Measurements from ENCODE around the gene FAM124B.

Gene FAM124B

GRCh38 chr2:224363281-224363680 is 38.6 kb downstream of the FAM124B start:
- no peak overlapping the region for H3K9ac ChIP-seq (ENCODE audit: low read length)
- H2AFZ ChIP-seq (ENCODE audit: low read depth, low read length): no peak overlapping the region
- H3K9me3 ChIP-seq (ENCODE audit: insufficient read depth, low read length): no peaks in the 10 kb centered on the region
- H3K79me2 ChIP-seq (ENCODE audit: low read length): no peaks in the 10 kb centered on the region
- no peaks in the 10 kb centered on the region for H3K27me3 ChIP-seq (ENCODE audit: low read depth, low read length)
- H3K27ac ChIP-seq (ENCODE audit: low read length): no peak overlapping the region
- no peak overlapping the region for H3K4me2 ChIP-seq (ENCODE audit: low read length)
- no peaks in the 10 kb centered on the region for H4K20me1 ChIP-seq (ENCODE audit: insufficient read depth, low read length)
- no peaks in the 10 kb centered on the region for H3K36me3 ChIP-seq (replicated peaks; ENCODE audit: low read depth, low read length)
- TF ChIP-seq, protein P1, sequence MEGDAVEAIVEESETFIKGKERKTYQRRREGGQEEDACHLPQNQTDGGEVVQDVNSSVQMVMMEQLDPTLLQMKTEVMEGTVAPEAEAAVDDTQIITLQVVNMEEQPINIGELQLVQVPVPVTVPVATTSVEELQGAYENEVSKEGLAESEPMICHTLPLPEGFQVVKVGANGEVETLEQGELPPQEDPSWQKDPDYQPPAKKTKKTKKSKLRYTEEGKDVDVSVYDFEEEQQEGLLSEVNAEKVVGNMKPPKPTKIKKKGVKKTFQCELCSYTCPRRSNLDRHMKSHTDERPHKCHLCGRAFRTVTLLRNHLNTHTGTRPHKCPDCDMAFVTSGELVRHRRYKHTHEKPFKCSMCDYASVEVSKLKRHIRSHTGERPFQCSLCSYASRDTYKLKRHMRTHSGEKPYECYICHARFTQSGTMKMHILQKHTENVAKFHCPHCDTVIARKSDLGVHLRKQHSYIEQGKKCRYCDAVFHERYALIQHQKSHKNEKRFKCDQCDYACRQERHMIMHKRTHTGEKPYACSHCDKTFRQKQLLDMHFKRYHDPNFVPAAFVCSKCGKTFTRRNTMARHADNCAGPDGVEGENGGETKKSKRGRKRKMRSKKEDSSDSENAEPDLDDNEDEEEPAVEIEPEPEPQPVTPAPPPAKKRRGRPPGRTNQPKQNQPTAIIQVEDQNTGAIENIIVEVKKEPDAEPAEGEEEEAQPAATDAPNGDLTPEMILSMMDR (IDR thresholded peaks at IDR 0.05; ENCODE audit: low read depth, low read length): no peak
- TF ChIP-seq EZH2phosphoT487 (IDR thresholded peaks at IDR 0.05; ENCODE audit: low read depth): no peak
- H3K4me1 ChIP-seq (ENCODE audit: low read length): no peaks in the 10 kb centered on the region
- no peak overlapping the region for H3K4me3 ChIP-seq (ENCODE audit: low read length)

DNA sequence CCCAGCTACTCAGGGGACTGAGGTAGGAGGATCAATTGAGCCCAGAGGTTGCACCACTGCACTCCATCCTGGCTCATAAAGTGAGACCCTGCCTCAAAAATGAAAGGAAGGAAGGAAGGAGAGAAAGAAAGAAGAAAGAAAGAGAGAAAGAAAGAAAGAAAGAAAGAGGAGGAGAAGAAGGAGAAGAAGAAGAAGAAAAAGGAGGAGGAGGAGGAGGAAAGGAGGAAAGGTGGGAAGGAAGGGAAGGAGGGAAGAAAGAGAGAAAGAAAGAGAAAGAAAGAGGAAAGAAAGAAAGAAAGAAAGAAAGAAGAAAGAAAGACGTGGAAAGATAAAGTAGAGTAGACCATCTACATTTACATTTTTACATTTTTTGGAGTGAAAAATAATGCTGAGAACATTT is 39.8 kb downstream of the FAM124B start:
- Histone ChIP-seq H3K9ac (ENCODE audit: low read length) (no peak overlapping the region), H3K4me3 (ENCODE audit: low read length) (no peak overlapping the region), H3K27me3 (ENCODE audit: low read depth, low read length) (no peaks in the 10 kb centered on the region), H3K27ac (ENCODE audit: low read length) (no peak overlapping the region), H2AFZ (ENCODE audit: low read depth, low read length) (no peak overlapping the region), H3K4me2 (ENCODE audit: low read length) (no peak overlapping the region), H3K9me3 (ENCODE audit: insufficient read depth, low read length) (no peaks in the 10 kb centered on the region), H3K79me2 (ENCODE audit: low read length) (no peaks in the 10 kb centered on the region), H4K20me1 (ENCODE audit: insufficient read depth, low read length) (no peaks in the 10 kb centered on the region), H3K36me3 (replicated peaks; ENCODE audit: low read depth, low read length) (no peaks in the 10 kb centered on the region), H3K4me1 (ENCODE audit: low read length) (peaks cover 2% of the 10 kb centered on the region)
- no peak for TF ChIP-seq EZH2phosphoT487 (IDR thresholded peaks at IDR 0.05; ENCODE audit: low read depth)
- TF ChIP-seq, protein P1 (IDR thresholded peaks at IDR 0.05; ENCODE audit: low read depth, low read length): no peak

DNA sequence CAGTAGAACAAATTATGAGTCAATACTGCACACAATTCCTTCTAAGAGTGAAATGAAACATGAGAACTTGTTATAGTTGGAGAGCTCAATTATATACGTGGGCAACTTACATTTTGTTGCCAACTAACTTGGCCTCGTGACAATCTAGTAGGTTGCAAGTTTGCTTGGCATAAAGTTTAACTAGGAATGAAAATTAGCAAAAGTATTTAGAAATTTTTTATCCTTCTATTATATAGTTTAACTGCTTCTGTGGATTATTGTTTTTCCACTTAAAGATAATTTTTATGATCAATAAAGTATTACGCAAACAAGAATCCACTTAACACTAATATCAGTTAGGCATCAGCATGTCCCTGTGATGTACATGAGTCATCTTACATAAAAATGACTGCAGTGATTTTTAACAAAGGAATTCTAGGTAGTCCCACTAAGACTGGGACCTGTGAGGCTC is 41.1 kb downstream of the FAM124B start:
- no peaks in the 10 kb centered on the region for H3K27me3 ChIP-seq (ENCODE audit: low read depth, low read length)
- peaks cover 3% of the 10 kb centered on the region for H3K4me1 ChIP-seq (ENCODE audit: low read length)
- no peaks in the 10 kb centered on the region for H3K36me3 ChIP-seq (replicated peaks; ENCODE audit: low read depth, low read length)
- H3K27ac ChIP-seq (ENCODE audit: low read length): no peak overlapping the region
- H3K9me3 ChIP-seq (ENCODE audit: insufficient read depth, low read length): no peaks in the 10 kb centered on the region
- no peak overlapping the region for H3K9ac ChIP-seq (ENCODE audit: low read length)
- H2AFZ ChIP-seq (ENCODE audit: low read depth, low read length): no peak overlapping the region
- no peak overlapping the region for H3K4me2 ChIP-seq (ENCODE audit: low read length)
- H3K79me2 ChIP-seq (ENCODE audit: low read length): no peaks in the 10 kb centered on the region
- no peaks in the 10 kb centered on the region for H4K20me1 ChIP-seq (ENCODE audit: insufficient read depth, low read length)
- no peak for TF ChIP-seq EZH2phosphoT487 (IDR thresholded peaks at IDR 0.05; ENCODE audit: low read depth)
- TF ChIP-seq, protein P1 (IDR thresholded peaks at IDR 0.05; ENCODE audit: low read depth, low read length): no peak
- no peak overlapping the region for H3K4me3 ChIP-seq (ENCODE audit: low read length)

GRCh38 chr2:224359569-224359968 is 42.3 kb downstream of the FAM124B start:
- Histone ChIP-seq H3K4me3 (ENCODE audit: low read length) (no peak overlapping the region), H3K27ac (ENCODE audit: low read length) (no peak overlapping the region), H3K36me3 (replicated peaks; ENCODE audit: low read depth, low read length) (no peaks in the 10 kb centered on the region), H2AFZ (ENCODE audit: low read depth, low read length) (no peak overlapping the region), H3K9me3 (ENCODE audit: insufficient read depth, low read length) (no peaks in the 10 kb centered on the region), H4K20me1 (ENCODE audit: insufficient read depth, low read length) (no peaks in the 10 kb centered on the region), H3K4me1 (ENCODE audit: low read length) (peaks cover 3% of the 10 kb centered on the region), H3K4me2 (ENCODE audit: low read length) (no peak overlapping the region), H3K9ac (ENCODE audit: low read length) (no peak overlapping the region), H3K79me2 (ENCODE audit: low read length) (no peaks in the 10 kb centered on the region), H3K27me3 (ENCODE audit: low read depth, low read length) (no peaks in the 10 kb centered on the region)
- TF ChIP-seq, protein P1 (IDR thresholded peaks at IDR 0.05; ENCODE audit: low read depth, low read length): peak; percentile 37
- no peak for TF ChIP-seq EZH2phosphoT487 (IDR thresholded peaks at IDR 0.05; ENCODE audit: low read depth)

Data from OCI-LY3 (cell line).